HG02610 (cell line): ENCODE measurements around the gene FMO4.
"Not testable (repeated sequence)": the region's sequence is repeated elsewhere in the genome, so short reads cannot be mapped to it uniquely, and the experiment has no call there.

Source experiments
- ATAC-seq: cut with Tn5 transposase; IDR thresholded peaks from one replicate; pipeline ENCODE4 v1.9.1; 2021; ENCODE audit warnings: mild to moderate bottlenecking, moderate library complexity; ENCODE audit not compliant: unreplicated experiment

The FMO4 gene

GRCh38 chr1:171334024-171334640 lies 20.1 kb downstream of the FMO4 start:
- ATAC-seq, result no peak

- no peak for ATAC-seq
These were observed 22.0 kb downstream of the FMO4 start for GRCh38 chr1:171335964-171336363.

DNA sequence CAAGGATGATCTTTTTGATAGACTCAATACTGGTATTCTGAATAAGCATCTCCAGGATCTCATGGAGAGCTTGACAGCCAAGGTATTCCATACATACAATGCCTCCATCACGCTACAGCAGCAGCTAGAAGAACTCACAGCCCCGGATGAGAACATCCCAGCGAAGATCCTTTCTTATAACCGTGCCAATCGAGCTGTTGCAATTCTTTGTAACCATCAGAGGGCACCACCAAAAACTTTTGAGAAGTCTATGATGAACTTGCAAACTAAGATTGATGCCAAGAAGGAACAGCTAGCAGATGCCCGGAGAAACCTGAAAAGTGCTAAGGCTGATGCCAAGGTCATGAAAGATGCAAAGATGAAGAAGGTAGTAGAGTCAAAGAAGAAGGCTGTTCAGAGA lies 25.4 kb downstream of the FMO4 start:
- ATAC-seq, result not testable (repeated sequence)

DNA sequence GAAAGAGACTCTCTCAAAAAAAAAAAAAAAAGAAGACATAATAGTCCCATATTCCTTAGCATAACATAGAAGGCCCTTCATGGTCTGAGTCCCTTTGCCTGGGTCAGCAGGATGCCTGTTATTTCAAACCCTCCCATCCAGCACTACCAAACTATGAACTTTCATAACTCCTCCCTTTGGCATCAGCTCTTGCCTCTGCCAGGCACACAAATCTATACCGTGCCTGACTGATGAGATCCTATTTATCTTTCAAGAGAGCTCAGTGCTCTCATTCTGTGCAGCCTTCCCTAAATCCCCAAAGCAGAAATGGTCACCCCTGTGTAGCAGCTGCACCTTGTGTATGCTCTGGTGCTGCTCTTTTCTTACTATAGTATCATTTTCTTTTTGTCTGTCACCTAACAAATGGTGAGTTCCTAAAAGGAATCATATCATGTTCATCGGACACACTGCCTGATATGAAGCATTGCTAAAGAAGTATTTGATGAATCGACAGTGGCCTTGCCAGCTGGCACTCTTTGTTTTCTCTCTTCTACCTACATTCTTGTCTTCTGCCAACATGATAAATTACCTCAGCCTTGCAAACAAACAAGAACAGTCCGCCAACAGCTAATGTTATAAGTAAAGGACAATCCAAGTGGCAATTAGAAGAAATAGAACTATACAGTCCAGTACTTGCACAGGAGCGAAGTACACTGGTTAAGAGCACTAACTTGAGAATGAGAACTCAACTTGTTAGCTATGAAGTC lies 29.9 kb downstream of the FMO4 start:
- ATAC-seq, result no peak

GRCh38 chr1:171344473-171344820 lies 30.5 kb downstream of the FMO4 start:
- no peak for ATAC-seq

DNA sequence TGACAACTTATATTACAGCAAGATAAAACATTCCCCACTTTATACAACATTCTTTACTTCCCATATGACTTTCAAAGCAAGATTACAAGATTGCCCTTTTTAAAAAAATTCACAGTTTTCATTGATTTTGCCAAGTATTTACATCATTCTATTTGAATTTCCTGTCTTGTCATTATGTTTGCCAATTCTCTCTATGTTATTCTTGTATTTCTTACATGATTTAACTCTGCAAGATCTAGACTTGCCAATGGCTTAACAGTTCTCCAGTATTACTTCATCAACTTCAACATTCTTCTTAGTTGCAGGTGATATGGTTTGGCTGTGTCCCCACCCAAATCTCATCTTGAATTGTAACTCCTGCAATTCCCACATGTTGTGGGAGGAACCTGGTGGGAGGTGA lies 31.6 kb downstream of the FMO4 start:
- ATAC-seq, result no peak

GRCh38 chr1:171346881-171347280 lies 32.9 kb downstream of the FMO4 start:
- no peak for ATAC-seq

DNA sequence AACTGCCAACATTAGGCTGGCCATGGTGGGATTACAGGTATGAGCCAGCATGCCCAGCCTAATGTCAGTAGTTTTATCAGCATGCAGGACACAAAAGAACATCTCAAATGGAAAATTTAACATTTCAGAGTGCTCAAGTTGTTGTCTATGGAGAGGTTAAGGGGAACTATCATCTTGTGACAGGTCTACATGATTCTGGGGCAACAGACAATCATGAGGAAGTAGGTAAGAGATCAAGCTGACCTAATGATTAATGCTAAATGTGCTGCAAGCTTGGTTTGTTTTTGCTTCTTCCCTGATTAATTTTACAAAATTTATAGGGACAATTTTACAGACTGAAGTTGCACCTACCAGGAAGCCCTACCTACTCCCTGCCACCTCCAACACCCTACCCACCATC lies 36.6 kb downstream of the FMO4 start:
- ATAC-seq, result no peak

DNA sequence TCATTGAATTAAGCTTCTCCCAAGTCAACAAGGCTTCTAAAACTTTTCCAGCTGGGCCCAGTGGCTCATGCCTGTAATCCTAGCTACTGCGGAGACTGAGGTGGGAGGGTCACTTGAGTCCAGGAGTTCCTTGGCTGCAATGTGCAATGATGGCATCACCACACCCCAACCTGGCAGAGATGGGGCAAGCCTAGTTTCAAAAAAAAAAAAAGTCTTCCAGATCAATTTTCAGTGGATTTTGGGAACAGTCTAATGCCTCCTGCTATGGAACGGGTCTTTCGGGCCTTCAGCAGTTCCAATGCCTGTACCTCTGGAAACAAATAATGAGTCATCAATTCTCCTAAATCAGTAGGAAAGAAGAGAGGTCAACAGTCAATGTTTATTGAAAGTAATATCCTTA lies 38.0 kb downstream of the FMO4 start:
- no peak for ATAC-seq

DNA sequence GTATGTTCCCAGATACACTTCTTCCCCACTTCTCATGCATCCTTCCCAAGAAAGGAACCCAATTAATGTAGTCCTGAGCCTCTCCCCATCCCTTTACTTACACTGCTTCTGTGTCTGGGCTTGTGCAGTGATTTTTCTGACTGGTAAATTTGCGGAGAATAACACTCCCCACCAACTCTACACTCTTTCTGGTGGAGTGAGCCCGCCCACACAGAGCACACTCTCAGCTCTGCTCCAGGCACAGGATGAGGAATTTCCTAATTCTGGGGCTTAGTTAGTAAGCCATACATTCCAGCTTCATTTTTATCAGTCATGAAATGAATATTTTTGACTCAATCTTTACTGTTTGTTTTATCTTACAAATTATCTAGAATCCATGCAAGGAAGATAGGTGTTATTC lies 38.6 kb downstream of the FMO4 start:
- ATAC-seq, result no peak

DNA sequence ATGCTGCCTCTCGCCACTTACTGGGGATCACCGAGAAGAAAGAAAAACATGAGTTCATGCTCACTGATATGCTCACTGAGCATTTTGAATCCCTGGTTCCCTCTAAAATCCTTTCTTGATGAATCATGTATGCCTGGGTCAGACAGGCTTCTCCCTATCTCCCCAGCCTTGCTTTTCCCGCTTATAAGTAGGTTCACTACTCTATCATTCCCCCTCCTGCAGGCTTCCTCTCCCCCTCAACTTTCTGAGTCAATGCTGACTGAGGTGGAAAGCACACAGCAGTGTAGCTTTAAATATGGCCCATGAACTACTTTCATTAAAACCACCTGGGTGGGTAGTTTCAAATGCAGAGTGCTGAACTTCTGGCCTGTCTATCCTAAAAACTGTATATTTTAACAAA lies 41.7 kb downstream of the FMO4 start:
- no peak for ATAC-seq

DNA sequence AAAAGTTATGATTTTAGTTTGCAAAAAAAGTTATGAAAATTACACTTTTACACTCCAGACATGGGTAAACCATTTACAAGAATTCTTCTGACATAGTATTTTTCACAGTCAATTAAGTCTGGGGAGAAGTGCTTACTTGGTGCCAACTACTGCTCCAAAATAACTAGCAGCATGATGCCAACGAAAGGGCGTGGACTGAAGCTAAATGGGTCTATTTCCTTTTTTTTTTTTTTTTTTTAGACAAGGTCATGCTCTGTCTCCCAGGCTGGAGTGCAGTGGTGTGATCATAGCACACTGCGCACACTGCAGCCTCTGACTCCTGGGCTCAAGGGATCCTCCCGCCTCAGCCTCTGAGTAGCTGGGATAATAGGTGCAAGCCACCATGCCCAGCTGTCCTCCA lies 43.2 kb downstream of the FMO4 start:
- no peak for ATAC-seq

DNA sequence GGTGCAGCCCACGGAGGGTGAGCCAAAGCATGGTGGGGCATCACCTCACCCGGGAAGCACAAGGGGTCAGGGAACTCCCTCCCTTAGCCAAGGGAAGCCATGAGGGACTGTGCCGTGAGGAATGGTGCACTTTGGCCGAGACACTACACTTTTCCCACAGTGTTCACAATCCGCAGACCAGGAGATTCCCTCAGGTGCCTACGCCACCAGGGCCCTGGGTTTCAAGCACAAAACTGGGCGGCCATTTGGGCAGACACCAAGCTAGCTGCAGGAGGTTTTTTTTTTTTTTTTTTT lies 45.3 kb downstream of the FMO4 start:
- not testable (repeated sequence) for ATAC-seq

DNA sequence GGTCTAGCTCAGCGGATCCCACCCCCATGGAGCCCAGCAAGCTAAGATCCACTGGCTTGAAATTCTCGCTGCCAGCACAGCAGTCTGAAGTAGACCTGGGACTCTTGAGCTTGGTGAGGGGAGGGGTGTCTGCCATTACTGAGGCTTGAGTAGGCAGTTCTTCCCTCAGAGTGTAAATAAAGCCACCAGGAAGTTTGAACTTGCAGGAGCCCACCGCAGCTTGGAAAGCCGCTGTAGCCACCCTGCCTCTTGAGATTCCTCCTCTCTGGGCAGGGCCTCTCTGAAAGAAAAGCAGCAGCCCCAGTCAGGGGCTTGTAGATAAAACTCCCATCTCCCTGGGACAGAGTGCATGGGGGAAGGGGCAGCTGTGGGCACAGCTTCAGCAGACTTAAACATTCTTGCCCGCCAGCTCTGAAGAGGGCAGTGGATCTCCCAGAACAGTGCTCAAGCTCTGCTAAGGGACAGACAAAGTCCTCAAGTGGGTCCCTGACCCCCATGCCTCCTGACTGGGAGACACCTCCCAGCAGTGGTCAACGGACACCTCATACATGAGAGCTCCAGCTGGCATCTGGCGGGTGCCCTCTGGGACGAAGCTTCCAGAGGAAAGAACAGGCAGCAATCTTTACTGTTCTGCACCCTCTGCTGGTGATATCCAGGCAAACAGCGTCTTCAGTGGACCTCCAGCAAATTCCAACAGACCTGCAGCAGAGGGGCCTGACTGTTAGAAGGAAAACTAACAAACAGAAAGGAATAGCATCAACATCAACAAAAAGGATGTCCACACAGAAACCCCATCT lies 45.9 kb downstream of the FMO4 start:
- not testable (repeated sequence) for ATAC-seq

- ATAC-seq, result no peak
These were observed 52.1 kb downstream of the FMO4 start for GRCh38 chr1:171366085-171366484.

DNA sequence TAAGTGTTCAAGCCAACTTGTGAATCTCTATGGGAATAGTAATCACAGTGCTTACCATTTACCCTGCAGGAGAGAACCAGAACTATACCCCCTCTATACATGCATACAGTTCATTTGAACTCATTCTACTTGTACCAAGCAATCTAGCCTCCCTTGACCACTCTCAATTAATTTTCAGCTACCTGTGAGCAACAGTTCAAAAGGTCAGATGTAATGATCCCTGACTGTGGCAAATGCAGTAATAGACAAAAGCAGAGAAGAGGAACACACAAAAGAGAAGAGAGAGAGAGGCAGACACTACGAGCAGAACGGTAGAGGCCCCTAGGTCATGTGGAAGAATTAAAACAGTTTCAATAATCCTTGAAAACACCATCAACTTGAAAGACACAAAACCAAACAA lies 52.8 kb downstream of the FMO4 start:
- no peak for ATAC-seq

DNA sequence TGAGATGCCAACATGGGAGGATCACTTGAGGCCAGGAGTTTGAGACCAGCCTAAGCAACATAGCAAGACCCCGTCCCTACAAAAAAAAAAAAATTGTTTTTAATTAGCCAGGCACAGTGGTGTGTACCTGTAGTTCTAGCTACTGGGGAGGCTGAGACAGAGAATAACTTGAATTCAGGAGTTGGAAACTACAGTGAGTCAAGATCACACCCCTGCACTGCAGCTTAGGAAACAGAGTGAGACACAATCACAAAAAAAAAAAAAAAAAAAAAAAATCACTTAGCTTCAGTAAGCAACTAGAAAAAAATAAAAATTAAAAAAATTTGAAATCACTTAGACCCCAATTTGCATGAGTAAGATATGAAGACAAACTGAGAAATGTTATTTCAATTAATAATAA lies 53.5 kb downstream of the FMO4 start:
- ATAC-seq, result no peak

- no peak for ATAC-seq
These were observed 58.6 kb downstream of the FMO4 start for GRCh38 chr1:171372418-171373084.

DNA sequence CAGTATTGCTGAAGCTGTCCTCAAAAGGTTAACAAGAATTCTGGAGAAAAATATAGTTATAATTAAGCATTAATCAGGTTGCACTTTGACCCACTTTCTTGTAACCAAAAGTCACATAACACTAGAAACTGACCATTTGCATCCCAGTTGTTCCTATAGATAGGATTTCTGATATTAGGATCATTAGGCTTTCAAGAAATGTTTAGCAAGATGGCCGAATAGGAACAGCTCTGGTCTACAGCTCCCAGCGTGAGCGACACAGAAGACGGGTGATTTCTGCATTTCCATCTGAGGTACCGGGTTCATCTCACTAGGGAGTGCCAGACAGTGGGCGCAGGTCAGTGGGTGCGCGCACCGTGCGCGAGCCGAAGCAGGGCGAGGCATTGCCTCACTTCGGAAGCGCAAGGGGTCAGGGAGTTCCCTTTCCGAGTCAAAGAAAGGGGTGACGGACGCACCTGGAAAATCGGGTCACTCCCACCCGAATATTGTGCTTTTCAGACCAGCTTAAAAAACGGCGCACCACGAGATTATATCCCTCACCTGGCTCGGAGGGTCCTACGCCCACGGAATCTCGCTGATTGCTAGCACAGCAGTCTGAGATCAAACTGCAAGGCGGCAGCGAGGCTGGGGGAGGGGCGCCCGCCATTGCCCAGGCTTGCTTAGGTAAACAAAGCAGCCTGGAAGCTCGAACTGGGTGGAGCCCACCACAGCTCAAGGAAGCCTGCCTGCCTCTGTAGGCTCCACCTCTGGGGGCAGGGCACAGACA lies 59.6 kb downstream of the FMO4 start:
- not testable (repeated sequence) for ATAC-seq

- ATAC-seq, result no peak
These were observed 65.9 kb downstream of the FMO4 start for GRCh38 chr1:171379846-171380245.

- no peak for ATAC-seq
These were observed 67.9 kb downstream of the FMO4 start for GRCh38 chr1:171381866-171382210.
